Measurements from ENCODE around the gene XRCC4.

The XRCC4 gene

GRCh38 chr5:83393504-83393866 lies 316.1 kb downstream of the XRCC4 start:
- DNase-seq, result no peak

DNA sequence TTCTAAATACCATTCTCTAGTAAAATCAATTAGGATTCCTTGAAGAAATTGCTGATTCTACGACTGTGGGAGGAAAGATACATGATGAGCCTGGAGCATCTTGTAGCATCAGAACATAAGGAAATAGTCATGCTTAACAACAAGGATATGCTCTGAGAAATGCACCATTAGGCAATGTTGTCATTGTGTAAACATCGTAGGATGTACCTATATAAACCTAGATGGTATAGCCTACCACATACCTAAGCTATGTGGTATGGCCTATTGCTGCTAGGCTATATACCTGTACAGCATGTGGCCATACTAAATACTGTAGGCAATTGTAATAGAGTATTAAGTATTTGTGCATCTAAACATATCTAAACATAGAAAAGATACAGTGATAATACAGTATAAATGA lies 316.8 kb downstream of the XRCC4 start:
- no peak for DNase-seq

GRCh38 chr5:83396662-83397061 lies 319.3 kb downstream of the XRCC4 start:
- DNase-seq, result no peak

DNA sequence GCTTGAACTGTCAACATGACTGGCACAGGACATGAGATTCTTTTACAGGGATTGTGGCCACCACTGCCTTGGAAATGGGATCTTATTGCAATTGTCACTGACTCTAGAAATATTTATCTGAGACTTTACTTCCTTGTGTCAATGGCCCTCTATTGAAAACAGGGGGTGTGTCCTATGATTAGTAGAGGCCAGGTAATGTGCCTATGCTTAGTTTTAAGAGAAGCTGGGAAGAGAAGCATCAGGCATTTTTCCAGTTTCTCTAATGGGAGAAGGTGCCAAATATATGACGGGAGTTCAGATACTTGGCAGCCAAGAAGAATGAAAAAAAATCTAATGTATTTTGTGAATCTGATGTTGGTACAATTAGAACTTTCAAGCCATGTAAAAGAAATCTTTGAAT lies 320.3 kb downstream of the XRCC4 start:
- DNase-seq, result no peak

GRCh38 chr5:83400241-83400640 lies 322.9 kb downstream of the XRCC4 start:
- DNase-seq, result no peak

DNA sequence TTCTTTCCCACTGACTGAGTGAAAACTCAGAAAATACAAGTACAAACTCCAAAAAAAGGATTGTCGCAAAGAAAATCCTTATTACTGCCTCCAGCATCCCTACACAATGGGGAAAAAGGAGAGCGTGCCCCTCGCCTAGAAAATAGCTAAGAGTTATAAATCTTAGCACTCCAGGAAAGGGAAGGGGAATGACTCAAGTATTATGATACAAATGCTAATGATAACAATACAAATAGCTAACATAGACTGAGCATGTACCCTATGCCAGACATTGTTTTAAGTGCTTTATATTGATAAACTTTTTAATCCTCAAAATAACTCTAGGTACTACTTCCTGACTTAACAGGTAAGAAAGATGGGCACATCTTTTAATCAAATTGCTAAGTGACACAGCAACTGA lies 323.4 kb downstream of the XRCC4 start:
- no peak for DNase-seq

DNA sequence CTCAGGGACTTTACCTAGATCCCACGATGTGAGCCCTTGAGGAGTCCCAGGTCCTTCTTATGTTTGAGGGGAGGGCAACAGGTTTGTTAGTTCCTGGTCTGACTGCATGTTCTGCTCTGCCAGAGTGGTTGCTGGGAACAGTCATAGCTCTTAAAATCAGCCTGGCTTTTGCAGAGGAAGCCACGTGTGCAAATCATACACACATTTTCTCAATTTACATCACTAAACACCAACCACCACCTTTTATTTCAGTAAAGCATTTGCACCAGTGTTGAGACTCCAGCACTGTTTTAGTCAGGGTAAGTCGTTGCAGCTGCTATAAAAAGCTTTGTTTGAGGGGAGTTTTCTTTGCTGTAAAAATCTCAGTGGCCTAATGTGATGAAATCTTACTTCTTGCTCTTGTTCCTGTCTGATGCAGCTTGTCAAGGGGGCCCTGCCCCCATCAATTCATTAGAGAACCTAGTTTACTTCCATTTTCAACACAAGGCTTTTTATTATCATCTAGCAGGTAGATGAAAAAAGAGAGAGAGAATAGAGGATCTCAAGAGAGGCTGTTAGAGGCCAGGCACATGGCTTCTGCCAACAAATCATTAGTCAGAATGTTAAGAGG lies 323.9 kb downstream of the XRCC4 start:
- no peak for DNase-seq

DNA sequence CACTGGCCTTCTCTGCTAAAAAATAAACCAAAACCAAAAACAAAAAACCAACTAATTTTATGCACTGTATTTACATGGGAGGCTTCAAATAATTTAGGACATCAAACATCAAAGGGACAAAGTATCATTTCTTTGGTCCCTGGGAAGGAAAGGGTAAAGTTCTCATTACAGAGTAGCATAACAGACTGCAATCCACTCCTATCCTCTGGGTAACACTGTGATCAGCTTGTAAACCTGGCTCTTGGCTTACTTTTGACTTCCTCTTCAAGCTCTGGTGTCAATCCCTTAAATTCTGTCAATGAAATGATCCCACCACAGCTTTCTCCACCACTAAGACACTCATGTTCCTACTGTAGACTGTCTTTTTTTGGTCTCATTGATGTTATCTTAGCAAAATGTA lies 324.4 kb downstream of the XRCC4 start:
- DNase-seq, result no peak
